K562 (cell line): Measurements from ENCODE around the gene CISD2. TPM values are rescaled to one million over a fixed set of nuclear protein-coding genes. Genes with fewer than 3 reads are reported as not detected.
"Not testable (repeated sequence)": the region's sequence is repeated elsewhere in the genome, so short reads cannot be mapped to it uniquely, and the experiment has no call there.

Experiments used
- ATAC-seq: fragments of 200-7000 bp; cut with Tn5 transposase; 3 replicates; pipeline ENCODE4 v1.9.1; 2020; ENCODE audit warnings: moderate library complexity
- BruUV-seq: library from RNA; stranded (reverse); fragments of 400-500 nt; replicated peaks from 2 replicates; lab custom pipeline; 2021; lab: Mats Ljungman, UMichigan
- CTCF ChIA-PET: fragments of 300-600 bp; formaldehyde crosslinking; extraction: SDS; loops from one replicate; lab custom pipeline; 2021; ENCODE audit warnings: low intra/inter-chr PET ratio; lab: Yijun Ruan, JAX
- POLR2A ChIA-PET: fragments of 300-600, 350-650 bp; sonication (Branson Sonifier 250); formaldehyde crosslinking; extraction: SDS; loops from one replicate; lab custom pipeline; 2021; ENCODE audit warnings: antibody characterized with exemption, inconsistent platforms; lab: Yijun Ruan, JAX
- DNase-seq, 4 experiments: peaks; one replicate each; pipeline versions ENCODE4 v3.0.0 to v3.0.0-alpha.2; 2011 to 2018; ENCODE audit warnings: low spot score in 3 of 4, mixed read lengths in 3 of 4; ENCODE audit errors: extremely low read depth in 1 of 4
- FAIRE-seq: peaks from 2 replicates; lab custom pipeline; 2011; peaks lifted over from hg19 to GRCh38; lab: Jason Lieb, UNC
- H2AFZ ChIP-seq: 2 replicates; pipeline ENCODE4 v1.6.0; 2011; ENCODE audit warnings: low read depth, low read length, control low read depth, inconsistent platforms
- H3K27ac ChIP-seq: fragments of 200-600 bp; 3 replicates; pipeline ENCODE4 v1.8.0; 2011; ENCODE audit warnings: low read depth, mild to moderate bottlenecking, control low read depth, inconsistent platforms, low read length, moderate library complexity, mixed read lengths; ENCODE audit errors: extremely low read depth
- H3K27me3 ChIP-seq, 2 experiments: fragments of 300-600 bp in 1 of 2; 2 replicates in 1 of 2; 3 replicates in 1 of 2; pipeline versions ENCODE4 v1.6.0 to v1.8.0; 2011; ENCODE audit warnings: inconsistent platforms in 2 of 2, low read length in 2 of 2, mild to moderate bottlenecking in 1 of 2, mixed read lengths in 1 of 2, moderate library complexity in 1 of 2; ENCODE audit not compliant: control insufficient read depth in 2 of 2, insufficient read depth in 2 of 2
- H3K36me3 ChIP-seq: fragments of 300-600 bp; 3 replicates; pipeline ENCODE4 v1.8.0; 2011; ENCODE audit warnings: mild to moderate bottlenecking, low read length, inconsistent platforms; ENCODE audit not compliant: control insufficient read depth, insufficient read depth
- H3K4me1 ChIP-seq, 2 experiments: fragments of 200-600 bp in 1 of 2; replicated peaks in 1 of 2; 2 replicates in 1 of 2; 3 replicates in 1 of 2; pipeline versions ENCODE4 v1.5.1 to v1.8.0; 2011; ENCODE audit warnings: inconsistent platforms in 2 of 2, low read length in 2 of 2, mild to moderate bottlenecking in 1 of 2, mixed read lengths in 1 of 2, moderate library complexity in 1 of 2; ENCODE audit not compliant: control insufficient read depth in 2 of 2, insufficient read depth in 2 of 2
- H3K4me2 ChIP-seq: 2 replicates; pipeline ENCODE4 v1.6.1; 2011; ENCODE audit warnings: low read length, control low read depth, inconsistent platforms, mixed read lengths; ENCODE audit not compliant: insufficient read depth
- H3K4me3 ChIP-seq: fragments of 200-600 bp; sonication (generic), shearing (Covaris generic); 2 replicates; pipeline ENCODE4 v1.5.1; 2016; ENCODE audit warnings: control low read depth, inconsistent platforms
- H3K79me2 ChIP-seq: fragments of 200-600 bp; 3 replicates; pipeline ENCODE4 v1.8.0; 2011; ENCODE audit warnings: low read length, inconsistent platforms; ENCODE audit not compliant: control insufficient read depth, insufficient read depth
- H3K9ac ChIP-seq, 2 experiments: 2 replicates each; pipeline versions ENCODE4 v1.6.0 to v1.6.1; 2011; ENCODE audit warnings: low read depth in 2 of 2, low read length in 2 of 2, control low read depth in 1 of 2, inconsistent platforms in 1 of 2, mild to moderate bottlenecking in 1 of 2, mixed read lengths in 1 of 2; ENCODE audit not compliant: insufficient read depth in 1 of 2
- H3K9me1 ChIP-seq: one replicate; pipeline ENCODE4 v1.6.0; 2011; ENCODE audit warnings: inconsistent platforms, mild to moderate bottlenecking, low read length, moderate library complexity; ENCODE audit not compliant: control insufficient read depth, insufficient read depth
- H3K9me3 ChIP-seq: replicated peaks from 2 replicates; pipeline ENCODE4 v1.5.1; 2011; ENCODE audit warnings: low read depth, low read length, inconsistent platforms; ENCODE audit not compliant: control insufficient read depth, insufficient read depth
- H4K20me1 ChIP-seq: replicated peaks from 2 replicates; pipeline ENCODE4 v1.6.1; 2011; ENCODE audit warnings: low read length, inconsistent platforms, mixed read lengths; ENCODE audit not compliant: control insufficient read depth, insufficient read depth
- ADNP ChIP-seq: fragments of 200-800 bp; sonication (Bioruptor generic); IDR thresholded peaks from 2 replicates; pipeline ENCODE4 v1.6.1; 2016; ENCODE audit warnings: missing genetic modification characterization, missing compliant biosample characterization
- ARID1B ChIP-seq: fragments of 450-650 bp; IDR thresholded peaks from 2 replicates; pipeline ENCODE4 v1.6.1; 2016; ENCODE audit warnings: antibody characterized with exemption, mild to moderate bottlenecking, inconsistent platforms
- CC2D1A ChIP-seq: fragments of 450-650 bp; IDR thresholded peaks from 2 replicates; pipeline ENCODE4 v1.6.1; 2017; ENCODE audit warnings: mild to moderate bottlenecking
- DPF2 ChIP-seq: fragments of 450-650 bp; IDR thresholded peaks from 2 replicates; pipeline ENCODE4 v1.6.1; 2016
- EGR1 ChIP-seq: fragments of 450-650 bp; conservative IDR thresholded peaks from 2 replicates; pipeline ENCODE4 v1.6.1; 2017; ENCODE audit warnings: mild to moderate bottlenecking
- ETS2 ChIP-seq: IDR thresholded peaks from 2 replicates; pipeline ENCODE4 v1.6.1; 2016; ENCODE audit warnings: borderline replicate concordance, missing genetic modification characterization, mild to moderate bottlenecking, moderate library complexity, missing compliant biosample characterization; ENCODE audit not compliant: poor library complexity, severe bottlenecking
- KDM1A ChIP-seq, 2 experiments: fragments of 450-650 bp; IDR thresholded peaks; 2 replicates each; pipeline ENCODE4 v1.6.1; 2016; ENCODE audit warnings: mild to moderate bottlenecking in 2 of 2
- SIN3A ChIP-seq, 2 experiments: fragments of 150-350 bp in 1 of 2; IDR thresholded peaks; 2 replicates each; pipeline ENCODE4 v1.6.1; 2011 to 2016; ENCODE audit warnings: borderline replicate concordance in 2 of 2, low read depth in 2 of 2, low read length in 2 of 2, mild to moderate bottlenecking in 2 of 2, moderate library complexity in 2 of 2; ENCODE audit not compliant: control insufficient read depth in 1 of 2
- SMARCE1 ChIP-seq: fragments of 450-650 bp; IDR thresholded peaks from 2 replicates; pipeline ENCODE4 v1.7.1; 2016; ENCODE audit warnings: mild to moderate bottlenecking
- SRSF9 ChIP-seq: fragments of 200-400 bp; formaldehyde crosslinking; IDR thresholded peaks from 2 replicates; pipeline ENCODE4 v1.6.1; 2017; ENCODE audit warnings: low read depth, low read length, borderline replicate concordance
- ZFX ChIP-seq: sonication (generic); formaldehyde crosslinking; IDR thresholded peaks from 2 replicates; pipeline ENCODE4 v1.8.0; 2022; ENCODE audit warnings: mild to moderate bottlenecking, missing genetic modification reagents, moderate library complexity
- ZNF347 ChIP-seq: fragments of 450-650 bp; formaldehyde crosslinking; IDR thresholded peaks from 2 replicates; pipeline ENCODE4 v1.4.0; 2020; ENCODE audit warnings: low read depth, mild to moderate bottlenecking, moderate library complexity
- ZNF384 ChIP-seq: IDR thresholded peaks from 2 replicates; pipeline ENCODE4 v1.6.1; 2012; ENCODE audit warnings: low read depth, low read length, improper control_type of control experiment
- WGBS: fragments of 100-300 bp; shearing (Covaris generic); methylation state at CpG from one replicate; pipeline ENCODE4 v1.1.6; 2016; ENCODE audit warnings: low coverage, mixed read lengths; ENCODE audit not compliant: insufficient coverage; ENCODE audit errors: missing lambda C conversion rate; 5-methylcytosine and 5-hydroxymethylcytosine counted together
- in situ Hi-C: fragments of 300-500 bp; cut with MboI; formaldehyde crosslinking; loops from 4 replicates; pipeline ENCODE4 v1.15.0; 2018; ENCODE audit warnings: inconsistent platforms, mixed read lengths
- intact Hi-C: fragments of 100-400 bp; cut with micrococcal nuclease; formaldehyde crosslinking; loops from 2 replicates; pipeline ENCODE4 v1.14.2; 2022
- polyA plus RNA-seq, 8 experiments: library from polyadenylated mRNA; depleted of rRNA in 4 of 8; stranded (reverse) in 5 of 8; unstranded in 3 of 8; fragments of >200 nt; fragmentation: Nextera tagmentation in 2 of 8; fragmentation: Illumina TruSeq in 1 of 8; extraction: Ambion mirVana in 2 of 8; extraction: Trizol in 1 of 8; gene quantifications; 2 replicates each; pipeline versions ENCODE4 v1.2.1 to v1.2.3, GENCODE V29; 2011 to 2014; ENCODE audit warnings: inconsistent platforms in 1 of 8, missing spikeins in 1 of 8
- total RNA-seq, 7 experiments: library from RNA; depleted of rRNA in 6 of 7; stranded (reverse); fragments of >200 nt in 6 of 7; fragmentation: Illumina TruSeq in 2 of 7; extraction: Trizol in 2 of 7; gene quantifications; 2 replicates each; pipeline versions ENCODE4 v1.2.1 to v1.2.3, GENCODE V29; 2011 to 2021; ENCODE audit warnings: low replicate concordance in 1 of 7
- TF ChIP-seq, protein P1 (sequence below): fragments of 250-450 bp; sonication (Bioruptor Pico); IDR thresholded peaks from 2 replicates; pipeline ENCODE4 v1.8.0; 2021; ENCODE audit warnings: moderate library complexity, mild to moderate bottlenecking, inconsistent platforms

The CISD2 gene
- total and polyA plus RNA-seq, 9 of the 15 experiments (the other 6 are each of a cell fraction or from before 2014, with no cell fraction given) = 37.8 to 91.4 (median 59.8) TPM

DNA sequence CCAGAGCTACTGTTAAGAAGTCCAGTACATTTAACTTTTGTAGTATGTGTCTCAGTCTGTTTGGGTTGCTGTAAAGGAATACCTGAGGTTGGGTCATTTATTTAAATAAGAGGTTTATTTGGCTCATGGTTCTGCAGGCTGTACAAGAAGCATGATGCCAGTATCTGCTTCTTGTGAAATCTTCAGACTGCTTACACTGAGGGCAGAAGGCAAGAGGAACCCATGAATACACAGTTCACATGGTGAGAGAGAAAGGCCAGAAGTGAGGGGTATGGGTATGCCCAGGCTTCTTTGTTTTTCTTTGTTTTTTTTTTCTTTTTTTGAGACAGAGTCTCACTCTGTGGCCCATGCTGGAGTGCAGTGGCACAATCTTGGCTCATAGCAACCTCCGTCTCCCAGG, 6.0 kb upstream of the CISD2 start (continued):
- TF ChIP-seq, protein P1, sequence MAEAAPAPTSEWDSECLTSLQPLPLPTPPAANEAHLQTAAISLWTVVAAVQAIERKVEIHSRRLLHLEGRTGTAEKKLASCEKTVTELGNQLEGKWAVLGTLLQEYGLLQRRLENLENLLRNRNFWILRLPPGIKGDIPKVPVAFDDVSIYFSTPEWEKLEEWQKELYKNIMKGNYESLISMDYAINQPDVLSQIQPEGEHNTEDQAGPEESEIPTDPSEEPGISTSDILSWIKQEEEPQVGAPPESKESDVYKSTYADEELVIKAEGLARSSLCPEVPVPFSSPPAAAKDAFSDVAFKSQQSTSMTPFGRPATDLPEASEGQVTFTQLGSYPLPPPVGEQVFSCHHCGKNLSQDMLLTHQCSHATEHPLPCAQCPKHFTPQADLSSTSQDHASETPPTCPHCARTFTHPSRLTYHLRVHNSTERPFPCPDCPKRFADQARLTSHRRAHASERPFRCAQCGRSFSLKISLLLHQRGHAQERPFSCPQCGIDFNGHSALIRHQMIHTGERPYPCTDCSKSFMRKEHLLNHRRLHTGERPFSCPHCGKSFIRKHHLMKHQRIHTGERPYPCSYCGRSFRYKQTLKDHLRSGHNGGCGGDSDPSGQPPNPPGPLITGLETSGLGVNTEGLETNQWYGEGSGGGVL (CRISPR knock-in tag) = no peak
- TF ChIP-seq ZNF347 (CRISPR knock-in tag) = no peak
- no peak for TF ChIP-seq ETS2 (tag)
- TF ChIP-seq EGR1 = no peak
- TF ChIP-seq SIN3A (IDR thresholded peaks at IDR 0.05; ENCODE audit: borderline replicate concordance in 2 of 2, control insufficient read depth in 1 of 2, low read depth in 2 of 2, low read length in 2 of 2) = no peak
- TF ChIP-seq SRSF9 = no peak
- TF ChIP-seq ZFX (CRISPR knock-in tag) = no peak
- TF ChIP-seq, all 486 proteins: peak for 0

DNA sequence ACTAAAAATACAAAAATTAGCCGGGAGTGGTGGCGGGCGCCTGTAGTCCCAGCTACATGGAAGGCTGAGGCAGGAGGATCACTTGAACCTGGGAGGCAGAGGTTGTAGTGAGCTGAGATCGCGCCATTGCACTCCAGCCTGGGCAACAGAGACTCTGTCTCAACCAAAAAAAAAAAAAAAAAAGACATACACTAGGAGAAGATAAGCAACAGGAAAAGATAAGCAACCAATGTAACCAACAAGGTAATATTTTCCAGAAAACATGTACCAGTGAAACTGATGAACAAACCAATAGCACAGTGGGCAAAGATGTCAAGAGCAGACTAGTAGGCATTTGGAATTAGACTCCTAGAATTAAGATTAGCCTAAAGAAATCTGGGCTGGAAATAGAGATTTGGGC, 3.5 kb upstream of the CISD2 start:
- peak overlapping the region; percentile 98; the same call in 1 of the 3 replicates for H3K27ac ChIP-seq
- H3K4me1 ChIP-seq, in situ Hi-C loops, ATAC-seq, H2AFZ ChIP-seq, H3K4me3 ChIP-seq, H3K36me3 ChIP-seq, BruUV-seq, H4K20me1 ChIP-seq, DNase-seq, CTCF ChIA-PET, FAIRE-seq, H3K27me3 ChIP-seq, H3K9me1 ChIP-seq, H3K9me3 ChIP-seq: not testable (repeated sequence)
- peak overlapping the region in 1 of 2 experiments; percentile 33; a peak in 1 of 4 replicates for H3K9ac ChIP-seq
- POLR2A ChIA-PET = interaction anchor here (1.1 to 1.4 kb wide), 2 partner anchors 13 to 37 kb away, joined by 3 to 7 read pairs; partner anchors contain the start of gene UBE2D3
- 29% methylated on average over 3 of the region's 5 CpGs for WGBS
- intact Hi-C loops = loop anchor here (5.0 kb wide), 3 partner anchors 103 to 227 kb away; partner anchors contain the start of gene MANBA
- peak; percentile 36 to 38; a peak in 2 of 4 replicates for TF ChIP-seq KDM1A (IDR thresholded peaks at IDR 0.05)
- TF ChIP-seq DPF2 = peak; percentile 47
- TF ChIP-seq ADNP (tag) = peak; percentile 54; the same call in 1 of the 2 replicates
- peak; percentile 64; the same call in 1 of the 2 replicates for TF ChIP-seq ZNF384
- TF ChIP-seq ARID1B = peak; percentile 35; the same call in 1 of the 2 replicates
- TF ChIP-seq CC2D1A = 0 out of 2 replicates have a peak, but pooled peaks have one; percentile 23
- peak; percentile 64; the same call in 1 of the 2 replicates for TF ChIP-seq SMARCE1
- peaks cover 72% of the 10 kb centered on the region for H3K79me2 ChIP-seq
- H3K4me2 ChIP-seq = peak overlapping the region; percentile 65
